ENCODE measurements around the gene HPGDS.

- TF ChIP-seq CTCF (IDR thresholded peaks at IDR 0.05): no peak
- TF ChIP-seq POLR2A (IDR thresholded peaks at IDR 0.05): no peak
Measured at GRCh38 chr4:94251094-94251493, 91.5 kb downstream of the HPGDS start.
